SU-DHL-6 (cell line): ENCODE data around the gene ASTN2.

Experiments used
- H2AFZ ChIP-seq: fragments of 200-600 bp; sonication (generic); 2 replicates; pipeline ENCODE4 v1.6.1; 2014; ENCODE audit warnings: low read depth, mild to moderate bottlenecking, moderate library complexity, mixed read lengths, antibody characterized with exemption, low read length; ENCODE audit not compliant: severe bottlenecking
- H3F3A ChIP-seq: fragments of 200-600 bp; shearing (Covaris generic); 2 replicates; pipeline ENCODE4 v1.6.0; 2016; ENCODE audit warnings: antibody characterized with exemption, mild to moderate bottlenecking; ENCODE audit not compliant: insufficient read depth
- H3K27ac ChIP-seq: fragments of 200-600 bp; sonication (generic); 2 replicates; pipeline ENCODE4 v1.5.1; 2016; ENCODE audit warnings: low read depth, mild to moderate bottlenecking, low read length, moderate library complexity, mixed read lengths
- H3K27me3 ChIP-seq: fragments of 200-600 bp; sonication (generic), shearing (Covaris generic); 2 replicates; pipeline ENCODE4 v1.6.0; 2014; ENCODE audit warnings: mild to moderate bottlenecking, low read length
- H3K36me3 ChIP-seq: fragments of 200-600 bp; sonication (generic); 2 replicates; pipeline ENCODE4 v1.6.1; 2014; ENCODE audit warnings: mild to moderate bottlenecking, low read length, mixed read lengths
- H3K4me2 ChIP-seq: fragments of 300-600, 200-600 bp; shearing (Covaris generic), sonication (generic); 2 replicates; pipeline ENCODE4 v1.6.0; 2014; ENCODE audit warnings: low read length, low read depth, mild to moderate bottlenecking; ENCODE audit not compliant: poor library complexity, severe bottlenecking
- H3K4me3 ChIP-seq: fragments of 200-600 bp; sonication (generic); 2 replicates; pipeline ENCODE4 v1.5.1; 2014; ENCODE audit warnings: antibody characterized with exemption, low read length, mild to moderate bottlenecking, mixed read lengths; ENCODE audit not compliant: insufficient read depth, poor library complexity, severe bottlenecking
- H3K79me2 ChIP-seq: fragments of 200-600 bp; sonication (generic); 2 replicates; pipeline ENCODE4 v1.6.1; 2014; ENCODE audit warnings: mild to moderate bottlenecking, low read length, moderate library complexity; ENCODE audit not compliant: insufficient read depth
- H3K9ac ChIP-seq: fragments of 200-600 bp; sonication (generic); 2 replicates; pipeline ENCODE4 v1.7.0; 2014; ENCODE audit warnings: mild to moderate bottlenecking, low read length
- H3K9me2 ChIP-seq: fragments of 200-600 bp; sonication (generic); replicated peaks from 2 replicates; pipeline ENCODE4 v1.6.1; 2014; ENCODE audit warnings: low read length; ENCODE audit not compliant: insufficient read depth
- H3K9me3 ChIP-seq: fragments of 200-600 bp; sonication (generic); 2 replicates; pipeline ENCODE4 v1.6.1; 2014; ENCODE audit warnings: low read length, mixed read lengths; ENCODE audit not compliant: insufficient read depth
- H4K20me1 ChIP-seq: fragments of 200-600 bp; sonication (generic); 2 replicates; pipeline ENCODE4 v1.6.1; 2014; ENCODE audit warnings: low read depth, mild to moderate bottlenecking, antibody characterized with exemption, low read length, moderate library complexity, mixed read lengths
- EZH2phosphoT487 ChIP-seq: fragments of 200-600 bp; sonication (generic), shearing (Covaris generic); conservative IDR thresholded peaks from 2 replicates; pipeline ENCODE4 v1.6.1; 2018; ENCODE audit warnings: mild to moderate bottlenecking, antibody characterized with exemption, low read length, moderate library complexity, mixed read lengths
- TF ChIP-seq, protein P1 (sequence below): fragments of 200-600 bp; sonication (generic); IDR thresholded peaks from one replicate; pipeline ENCODE4 v1.5.1; 2017; ENCODE audit warnings: antibody characterized with exemption, mild to moderate bottlenecking, low read length, moderate library complexity; ENCODE audit not compliant: insufficient read depth, poor library complexity, severe bottlenecking

ASTN2 gene

DNA sequence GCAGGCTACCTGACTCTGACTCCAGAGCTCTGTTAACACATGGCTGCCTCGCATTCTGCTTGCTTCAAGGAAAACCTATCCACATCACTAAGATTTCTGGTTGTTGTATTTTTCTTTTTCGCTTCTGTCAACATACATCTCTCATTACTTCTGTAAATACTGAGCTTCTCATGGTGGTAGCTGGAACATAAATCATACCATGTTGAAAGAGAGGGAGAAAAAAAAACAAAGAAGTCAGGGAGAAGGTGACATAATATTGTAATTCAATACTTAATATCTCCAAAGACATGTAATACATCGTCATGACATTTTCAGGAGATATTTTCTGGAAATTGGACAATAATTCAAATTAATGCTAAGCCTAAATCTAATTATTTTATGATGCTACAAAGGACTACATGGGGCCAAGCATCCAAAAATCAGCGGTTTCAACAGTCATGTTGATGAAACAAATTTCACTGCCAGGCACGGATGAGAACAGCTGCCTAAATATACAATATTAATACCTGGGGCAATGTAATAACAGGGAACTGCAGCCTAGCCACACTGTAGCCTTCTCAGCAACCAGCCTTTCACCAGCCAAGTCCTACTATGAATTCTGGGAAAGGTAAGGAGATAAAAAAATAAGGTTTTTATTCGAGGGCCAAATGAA lies 395.8 kb downstream of the ASTN2 start:
- H2AFZ ChIP-seq: no peak overlapping the region
- no peaks in the 10 kb centered on the region for H3F3A ChIP-seq
- H3K79me2 ChIP-seq: no peaks in the 10 kb centered on the region
- no peak overlapping the region for H3K4me2 ChIP-seq
- no peak overlapping the region for H3K27ac ChIP-seq
- H3K9me2 ChIP-seq: no peaks in the 10 kb centered on the region
- H3K9me3 ChIP-seq: no peaks in the 10 kb centered on the region
- H3K36me3 ChIP-seq: no peaks in the 10 kb centered on the region
- no peaks in the 10 kb centered on the region for H4K20me1 ChIP-seq
- no peak overlapping the region for H3K9ac ChIP-seq
- H3K4me3 ChIP-seq: no peak overlapping the region
- TF ChIP-seq, protein P1, sequence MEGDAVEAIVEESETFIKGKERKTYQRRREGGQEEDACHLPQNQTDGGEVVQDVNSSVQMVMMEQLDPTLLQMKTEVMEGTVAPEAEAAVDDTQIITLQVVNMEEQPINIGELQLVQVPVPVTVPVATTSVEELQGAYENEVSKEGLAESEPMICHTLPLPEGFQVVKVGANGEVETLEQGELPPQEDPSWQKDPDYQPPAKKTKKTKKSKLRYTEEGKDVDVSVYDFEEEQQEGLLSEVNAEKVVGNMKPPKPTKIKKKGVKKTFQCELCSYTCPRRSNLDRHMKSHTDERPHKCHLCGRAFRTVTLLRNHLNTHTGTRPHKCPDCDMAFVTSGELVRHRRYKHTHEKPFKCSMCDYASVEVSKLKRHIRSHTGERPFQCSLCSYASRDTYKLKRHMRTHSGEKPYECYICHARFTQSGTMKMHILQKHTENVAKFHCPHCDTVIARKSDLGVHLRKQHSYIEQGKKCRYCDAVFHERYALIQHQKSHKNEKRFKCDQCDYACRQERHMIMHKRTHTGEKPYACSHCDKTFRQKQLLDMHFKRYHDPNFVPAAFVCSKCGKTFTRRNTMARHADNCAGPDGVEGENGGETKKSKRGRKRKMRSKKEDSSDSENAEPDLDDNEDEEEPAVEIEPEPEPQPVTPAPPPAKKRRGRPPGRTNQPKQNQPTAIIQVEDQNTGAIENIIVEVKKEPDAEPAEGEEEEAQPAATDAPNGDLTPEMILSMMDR: no peak
- no peak for TF ChIP-seq EZH2phosphoT487
- no peaks in the 10 kb centered on the region for H3K27me3 ChIP-seq

DNA sequence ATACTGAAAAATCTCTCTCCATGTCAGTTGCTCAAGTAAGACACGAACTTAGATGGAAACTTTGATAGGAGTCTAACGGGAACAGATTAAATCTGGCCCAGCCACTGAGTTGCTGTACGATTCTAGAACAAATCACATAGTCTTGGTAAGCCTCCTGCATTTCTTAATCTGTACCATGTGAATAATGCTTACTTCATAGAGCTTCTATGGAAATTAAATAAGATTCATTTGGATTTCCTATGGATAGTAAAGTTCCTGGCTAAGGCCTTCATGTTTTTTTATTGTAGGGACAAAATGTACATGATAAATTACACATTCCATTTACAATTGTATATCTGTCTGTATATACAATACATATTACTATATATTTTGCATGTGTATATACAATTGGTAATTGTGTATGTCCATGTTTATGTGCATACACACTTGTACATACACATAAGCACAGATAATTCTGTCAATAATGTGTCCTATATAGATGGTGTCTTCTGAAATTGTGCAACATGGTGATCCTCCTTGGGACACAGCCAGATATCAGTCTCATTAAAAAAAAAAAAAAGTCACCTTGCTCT lies 397.4 kb downstream of the ASTN2 start:
- TF ChIP-seq, protein P1: no peak
- no peaks in the 10 kb centered on the region for H3F3A ChIP-seq
- H4K20me1 ChIP-seq: no peaks in the 10 kb centered on the region
- H3K9me3 ChIP-seq: no peaks in the 10 kb centered on the region
- no peaks in the 10 kb centered on the region for H3K9me2 ChIP-seq
- H3K9ac ChIP-seq: no peak overlapping the region
- no peak overlapping the region for H3K4me3 ChIP-seq
- no peak overlapping the region for H3K4me2 ChIP-seq
- no peak overlapping the region for H3K27ac ChIP-seq
- no peaks in the 10 kb centered on the region for H3K79me2 ChIP-seq
- no peaks in the 10 kb centered on the region for H3K27me3 ChIP-seq
- no peaks in the 10 kb centered on the region for H3K36me3 ChIP-seq
- H2AFZ ChIP-seq: no peak overlapping the region

DNA sequence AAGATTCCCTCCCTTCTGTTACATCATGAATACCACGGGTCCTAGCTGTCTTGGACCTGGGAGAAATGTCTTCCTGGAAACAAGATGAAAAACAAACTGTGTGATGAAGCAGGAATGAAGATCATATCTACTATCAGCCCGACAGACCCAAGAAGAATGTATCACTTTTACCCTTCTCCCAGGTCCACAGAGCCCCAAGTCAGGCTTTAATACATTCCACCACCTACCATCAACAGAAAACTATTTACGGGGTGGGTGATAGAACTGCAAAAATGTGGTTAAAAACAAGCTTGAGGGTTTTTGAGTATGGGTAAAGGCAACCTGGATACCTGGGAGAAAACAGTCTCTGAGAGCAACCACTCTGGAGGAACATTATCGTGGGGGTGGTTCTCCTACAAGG lies 400.8 kb downstream of the ASTN2 start:
- H3K36me3 ChIP-seq: no peaks in the 10 kb centered on the region
- no peak overlapping the region for H3K4me3 ChIP-seq
- no peaks in the 10 kb centered on the region for H3F3A ChIP-seq
- no peak overlapping the region for H3K4me2 ChIP-seq
- TF ChIP-seq, protein P1: no peak
- no peak for TF ChIP-seq EZH2phosphoT487
- H3K9me3 ChIP-seq: no peaks in the 10 kb centered on the region
- no peaks in the 10 kb centered on the region for H4K20me1 ChIP-seq
- no peak overlapping the region for H3K27ac ChIP-seq
- no peaks in the 10 kb centered on the region for H3K27me3 ChIP-seq
- no peak overlapping the region for H2AFZ ChIP-seq
- no peaks in the 10 kb centered on the region for H3K9me2 ChIP-seq
- no peak overlapping the region for H3K9ac ChIP-seq
- H3K79me2 ChIP-seq: no peaks in the 10 kb centered on the region
